ENCODE data around the gene LINGO4. TPM values are rescaled to one million over a fixed set of nuclear protein-coding genes. Genes with fewer than 3 reads are reported as not detected.

Gene LINGO4
- total and polyA plus RNA-seq, 8 donors: 0.06 to 0.63 (median 0.12) TPM; not detected in 2

GRCh38 chr1:151846062-151846568, 40.9 kb upstream of the LINGO4 start:
- Histone ChIP-seq H3K27ac (no peak overlapping the region), H3K9me3 (no peaks in the 10 kb centered on the region), H3K36me3 (no peaks in the 10 kb centered on the region), H3K4me3 (no peak overlapping the region), H3K27me3 (peaks cover 0 to 23% of the 10 kb centered on the region in 2 donors), H3K4me1 (peaks cover 3 to 10% of the 10 kb centered on the region in 2 donors)
- no peak for ATAC-seq
- TF ChIP-seq CTCF (IDR thresholded peaks at IDR 0.05): no peak
- no peak for DNase-seq
- intact Hi-C loops (cut with DNase I): no loop called here

GRCh38 chr1:151843398-151843797, 38.2 kb upstream of the LINGO4 start:
- no peak for DNase-seq
- H3K4me3 ChIP-seq: no peak overlapping the region
- no peak for TF ChIP-seq CTCF (IDR thresholded peaks at IDR 0.05)
- no peak for ATAC-seq
- no peaks in the 10 kb centered on the region for H3K9me3 ChIP-seq
- no peaks in the 10 kb centered on the region for H3K36me3 ChIP-seq
- no peak overlapping the region for H3K27ac ChIP-seq
- peaks cover 12 to 45% of the 10 kb centered on the region in 2 donors for H3K27me3 ChIP-seq
- intact Hi-C loops (cut with DNase I): no loop called here
- H3K4me1 ChIP-seq: peaks cover 13 to 21% of the 10 kb centered on the region in 2 donors

- intact Hi-C loops (cut with DNase I): no loop called here
- H3K4me3 ChIP-seq: no peak overlapping the region
- no peak for TF ChIP-seq CTCF (IDR thresholded peaks at IDR 0.05)
- peaks cover 13 to 34% of the 10 kb centered on the region in 2 donors for H3K4me1 ChIP-seq
- no peaks in the 10 kb centered on the region for H3K9me3 ChIP-seq
- H3K27ac ChIP-seq: no peak overlapping the region
- peaks cover 25 to 50% of the 10 kb centered on the region in 2 donors for H3K27me3 ChIP-seq
- DNase-seq (no peak), ATAC-seq (no peak)
- H3K36me3 ChIP-seq: no peaks in the 10 kb centered on the region
Measured at GRCh38 chr1:151841141-151841540, 35.9 kb upstream of the LINGO4 start.

- peak overlapping the region; percentile 57 to 58 for H3K27ac ChIP-seq
- no peaks in the 10 kb centered on the region for H3K36me3 ChIP-seq
- intact Hi-C loops (cut with DNase I): no loop called here
- ATAC-seq (no peak), DNase-seq (no peak)
- H3K27me3 ChIP-seq: peaks cover 25 to 50% of the 10 kb centered on the region in 2 donors
- H3K4me3 ChIP-seq: peak overlapping the region in 1 of 2 donors; percentile 42
- H3K9me3 ChIP-seq: no peaks in the 10 kb centered on the region
- peaks cover 13 to 34% of the 10 kb centered on the region in 2 donors for H3K4me1 ChIP-seq
- no peak for TF ChIP-seq CTCF (IDR thresholded peaks at IDR 0.05)
Measured at GRCh38 chr1:151840421-151840820, 35.2 kb upstream of the LINGO4 start.

GRCh38 chr1:151839457-151840403, 34.5 kb upstream of the LINGO4 start, which contains the start of gene C2CD4D:
Gene C2CD4D, minus strand, starts transcription at chr1:151839820. Its CDS starts 831 bp downstream, at chr1:151838989.
- DNase-seq (peak in 3 of 4 donors; percentile 60 to 84 (median 74)), ATAC-seq (peak; percentile 63)
- no peaks in the 10 kb centered on the region for H3K36me3 ChIP-seq
- H3K27me3 ChIP-seq: peaks cover 25 to 50% of the 10 kb centered on the region in 2 donors
- H3K4me1 ChIP-seq: peaks cover 13 to 38% of the 10 kb centered on the region in 2 donors
- intact Hi-C loops (cut with DNase I): no loop called here
- no peak for TF ChIP-seq CTCF (IDR thresholded peaks at IDR 0.05)
- no peaks in the 10 kb centered on the region for H3K9me3 ChIP-seq
- H3K4me3 ChIP-seq: peak within 1 kb of the TSS; percentile 32 to 42
- peak within 1 kb of the TSS; percentile 57 to 58 for H3K27ac ChIP-seq
